ENCODE measurements around the gene SLAMF1. TPM values are rescaled to one million over a fixed set of nuclear protein-coding genes. Genes with fewer than 3 reads are reported as not detected.

SLAMF1 gene
- total RNA-seq, 1 donor from 2014 or later = not detected

DNA sequence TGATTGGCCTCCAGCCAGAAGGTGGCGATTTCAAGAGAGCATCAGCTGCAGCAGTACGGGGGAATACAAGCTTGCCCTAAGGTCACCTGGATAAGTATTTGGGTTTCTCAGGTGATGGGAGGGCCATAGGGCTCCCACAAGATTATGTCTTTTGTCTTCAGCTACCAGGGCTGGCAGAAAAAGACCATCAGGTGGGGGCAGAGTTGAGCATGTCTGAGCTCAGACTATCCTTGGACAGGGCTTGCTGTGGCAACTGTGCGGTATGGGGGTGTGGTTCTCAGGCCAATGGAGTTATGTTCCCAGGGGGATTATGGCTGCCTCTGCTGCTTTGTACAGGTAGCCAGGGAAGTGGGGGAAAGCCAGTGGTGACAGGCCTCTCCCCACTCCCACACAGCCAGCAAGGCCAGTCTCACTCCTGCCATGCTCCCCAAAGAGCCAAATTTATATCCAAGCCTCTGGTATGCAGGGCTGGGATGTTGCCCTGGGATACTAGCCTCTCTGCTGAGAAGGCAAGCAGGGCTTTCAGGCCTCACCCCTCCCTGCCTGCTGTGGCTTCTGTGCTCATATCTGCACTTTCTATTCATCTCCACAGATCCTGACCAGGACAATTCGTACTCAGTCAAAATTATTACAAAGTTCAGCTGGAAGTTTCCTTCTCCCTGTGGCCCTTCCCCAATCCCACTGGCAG, 40.9 kb downstream of the SLAMF1 start:
- Histone ChIP-seq H3K4me3 (ENCODE audit: low read depth, low read length) (no peak overlapping the region), H3K27me3 (ENCODE audit: control insufficient read depth, insufficient read depth, low read length) (peaks cover 4% of the 10 kb centered on the region), H3K36me3 (ENCODE audit: control insufficient read depth, insufficient read depth, low read length) (no peaks in the 10 kb centered on the region)
- DNase-seq (ENCODE audit: low read depth) (no peak), FAIRE-seq (no peak)
- TF ChIP-seq, protein P1, sequence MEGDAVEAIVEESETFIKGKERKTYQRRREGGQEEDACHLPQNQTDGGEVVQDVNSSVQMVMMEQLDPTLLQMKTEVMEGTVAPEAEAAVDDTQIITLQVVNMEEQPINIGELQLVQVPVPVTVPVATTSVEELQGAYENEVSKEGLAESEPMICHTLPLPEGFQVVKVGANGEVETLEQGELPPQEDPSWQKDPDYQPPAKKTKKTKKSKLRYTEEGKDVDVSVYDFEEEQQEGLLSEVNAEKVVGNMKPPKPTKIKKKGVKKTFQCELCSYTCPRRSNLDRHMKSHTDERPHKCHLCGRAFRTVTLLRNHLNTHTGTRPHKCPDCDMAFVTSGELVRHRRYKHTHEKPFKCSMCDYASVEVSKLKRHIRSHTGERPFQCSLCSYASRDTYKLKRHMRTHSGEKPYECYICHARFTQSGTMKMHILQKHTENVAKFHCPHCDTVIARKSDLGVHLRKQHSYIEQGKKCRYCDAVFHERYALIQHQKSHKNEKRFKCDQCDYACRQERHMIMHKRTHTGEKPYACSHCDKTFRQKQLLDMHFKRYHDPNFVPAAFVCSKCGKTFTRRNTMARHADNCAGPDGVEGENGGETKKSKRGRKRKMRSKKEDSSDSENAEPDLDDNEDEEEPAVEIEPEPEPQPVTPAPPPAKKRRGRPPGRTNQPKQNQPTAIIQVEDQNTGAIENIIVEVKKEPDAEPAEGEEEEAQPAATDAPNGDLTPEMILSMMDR (IDR thresholded peaks at IDR 0.05; ENCODE audit: insufficient read depth, low read length, severe bottlenecking) = no peak

DNA sequence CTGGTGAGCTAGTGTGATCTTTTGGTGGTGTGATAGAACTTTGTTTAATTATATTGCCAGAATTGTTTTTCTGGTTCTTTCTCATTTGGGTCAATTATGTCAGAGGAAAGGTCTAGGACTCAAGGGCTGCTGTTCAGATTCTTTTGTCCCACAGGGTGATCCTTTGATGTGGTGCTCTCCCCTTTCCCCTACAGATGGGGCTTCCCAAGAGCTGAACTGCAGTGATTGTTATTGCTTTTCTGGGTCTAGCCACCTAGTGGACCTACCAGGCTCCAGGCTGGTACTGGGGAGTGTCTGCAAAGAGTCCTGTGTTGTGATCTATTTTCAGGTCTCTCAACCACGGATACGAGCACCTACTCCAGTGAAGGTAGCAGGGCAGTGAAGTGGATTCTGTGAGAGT, 41.6 kb downstream of the SLAMF1 start:
- Histone ChIP-seq H3K36me3 (ENCODE audit: control insufficient read depth, insufficient read depth, low read length) (no peaks in the 10 kb centered on the region), H3K27me3 (ENCODE audit: control insufficient read depth, insufficient read depth, low read length) (peaks cover under 1% of the 10 kb centered on the region), H3K4me3 (ENCODE audit: low read depth, low read length) (no peak overlapping the region)
- TF ChIP-seq, protein P1 (IDR thresholded peaks at IDR 0.05; ENCODE audit: insufficient read depth, low read length, severe bottlenecking) = no peak
- DNase-seq (ENCODE audit: low read depth) = no peak
- no peak for FAIRE-seq

DNA sequence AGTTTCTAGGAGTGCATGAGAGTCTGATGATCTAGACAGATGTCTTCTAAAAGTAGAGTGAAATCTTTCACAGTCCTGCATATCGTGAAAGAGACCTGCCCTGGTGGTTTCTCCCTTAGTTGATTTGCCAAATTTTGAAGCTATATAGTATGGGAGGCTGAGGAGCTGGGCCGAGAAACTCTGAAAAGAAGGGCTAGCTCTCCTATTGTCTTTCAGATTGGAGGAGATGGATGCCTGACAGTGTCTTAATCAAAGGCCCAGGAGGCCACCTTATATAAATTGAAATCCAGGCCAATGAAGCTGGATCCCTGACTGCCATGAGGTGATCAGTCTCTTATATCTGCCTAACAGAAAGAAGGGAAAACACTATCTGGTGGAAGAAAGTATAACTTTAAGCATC, 49.1 kb downstream of the SLAMF1 start:
- TF ChIP-seq, protein P1 (IDR thresholded peaks at IDR 0.05; ENCODE audit: insufficient read depth, low read length, severe bottlenecking) = no peak
- Histone ChIP-seq H3K27me3 (ENCODE audit: control insufficient read depth, insufficient read depth, low read length) (no peaks in the 10 kb centered on the region), H3K36me3 (ENCODE audit: control insufficient read depth, insufficient read depth, low read length) (no peaks in the 10 kb centered on the region), H3K4me3 (ENCODE audit: low read depth, low read length) (no peak overlapping the region)
- DNase-seq (ENCODE audit: low read depth) (no peak), FAIRE-seq (no peak)

DNA sequence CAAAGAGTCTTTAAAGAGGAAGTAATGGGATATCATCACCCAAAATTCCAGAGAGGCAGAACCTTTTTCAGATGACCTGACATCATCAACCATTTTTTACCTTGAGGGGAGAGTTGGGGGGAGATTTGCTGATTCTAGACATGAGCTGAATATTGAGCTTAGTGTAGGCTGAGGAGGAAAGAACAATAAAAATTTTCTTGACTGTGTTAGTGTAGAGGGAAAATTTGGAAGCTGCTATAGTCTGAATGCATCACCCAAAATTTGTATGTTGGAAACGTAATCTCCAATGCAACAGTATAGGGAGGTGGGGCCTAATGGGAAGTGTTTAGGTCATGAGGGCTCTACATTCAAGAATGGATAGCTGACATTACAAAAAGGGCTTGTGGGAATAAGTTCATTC, 49.8 kb downstream of the SLAMF1 start:
- Histone ChIP-seq H3K27me3 (ENCODE audit: control insufficient read depth, insufficient read depth, low read length) (no peaks in the 10 kb centered on the region), H3K36me3 (ENCODE audit: control insufficient read depth, insufficient read depth, low read length) (no peaks in the 10 kb centered on the region), H3K4me3 (ENCODE audit: low read depth, low read length) (no peak overlapping the region)
- DNase-seq (ENCODE audit: low read depth) (no peak), FAIRE-seq (no peak)
- TF ChIP-seq, protein P1 (IDR thresholded peaks at IDR 0.05; ENCODE audit: insufficient read depth, low read length, severe bottlenecking) = no peak

DNA sequence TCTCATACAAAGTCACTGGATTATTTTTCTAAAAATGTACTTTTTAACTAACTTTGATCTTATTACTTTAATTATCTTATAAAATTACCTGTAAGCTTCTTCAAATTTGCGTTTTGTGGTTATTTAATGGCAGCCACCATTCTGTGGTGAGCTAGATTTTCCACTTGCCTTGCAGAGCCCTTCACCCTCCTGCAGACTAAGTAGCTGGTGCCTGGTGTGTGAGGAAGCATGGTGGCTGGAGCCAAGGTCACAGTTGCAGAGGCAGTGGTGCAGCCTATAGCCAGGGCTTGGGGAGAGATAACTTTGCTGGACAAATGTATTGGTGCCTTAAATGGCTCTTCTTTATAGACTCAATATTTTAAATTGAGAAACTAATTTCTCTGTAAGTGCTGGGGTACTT, 56.4 kb downstream of the SLAMF1 start:
- TF ChIP-seq, protein P1 (IDR thresholded peaks at IDR 0.05; ENCODE audit: insufficient read depth, low read length, severe bottlenecking) = no peak
- Histone ChIP-seq H3K4me3 (ENCODE audit: low read depth, low read length) (no peak overlapping the region), H3K36me3 (ENCODE audit: control insufficient read depth, insufficient read depth, low read length) (no peaks in the 10 kb centered on the region), H3K27me3 (ENCODE audit: control insufficient read depth, insufficient read depth, low read length) (no peaks in the 10 kb centered on the region)
- no peak for DNase-seq (ENCODE audit: low read depth)
- FAIRE-seq = no peak

DNA sequence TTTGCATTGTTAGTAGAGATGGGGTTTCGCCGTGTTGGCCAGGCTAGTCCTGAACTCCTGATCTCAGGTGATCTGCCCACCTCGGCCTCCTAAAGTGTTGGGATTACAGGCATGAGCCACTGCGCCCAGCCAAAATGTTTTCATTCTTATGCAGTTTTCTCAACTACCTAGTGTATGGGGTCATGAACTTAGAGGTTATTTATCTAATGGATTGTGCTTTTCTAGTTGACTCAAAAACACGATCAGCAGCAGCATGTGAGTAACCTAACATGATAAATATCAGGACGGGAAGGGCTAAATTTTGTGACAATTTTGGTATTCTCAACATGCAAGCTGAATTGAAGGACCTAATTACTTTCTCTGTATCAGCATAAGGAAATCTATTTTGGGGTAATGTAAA, 58.4 kb downstream of the SLAMF1 start:
- no peak for FAIRE-seq
- no peaks in the 10 kb centered on the region for H3K36me3 ChIP-seq (ENCODE audit: control insufficient read depth, insufficient read depth, low read length)
- H3K27me3 ChIP-seq (ENCODE audit: control insufficient read depth, insufficient read depth, low read length) = no peaks in the 10 kb centered on the region
- DNase-seq (ENCODE audit: low read depth) = no peak
- TF ChIP-seq, protein P1 (IDR thresholded peaks at IDR 0.05; ENCODE audit: insufficient read depth, low read length, severe bottlenecking) = no peak
- no peak overlapping the region for H3K4me3 ChIP-seq (ENCODE audit: low read depth, low read length)
